ENCODE measurements around the gene WDFY3.

Gene WDFY3

DNA sequence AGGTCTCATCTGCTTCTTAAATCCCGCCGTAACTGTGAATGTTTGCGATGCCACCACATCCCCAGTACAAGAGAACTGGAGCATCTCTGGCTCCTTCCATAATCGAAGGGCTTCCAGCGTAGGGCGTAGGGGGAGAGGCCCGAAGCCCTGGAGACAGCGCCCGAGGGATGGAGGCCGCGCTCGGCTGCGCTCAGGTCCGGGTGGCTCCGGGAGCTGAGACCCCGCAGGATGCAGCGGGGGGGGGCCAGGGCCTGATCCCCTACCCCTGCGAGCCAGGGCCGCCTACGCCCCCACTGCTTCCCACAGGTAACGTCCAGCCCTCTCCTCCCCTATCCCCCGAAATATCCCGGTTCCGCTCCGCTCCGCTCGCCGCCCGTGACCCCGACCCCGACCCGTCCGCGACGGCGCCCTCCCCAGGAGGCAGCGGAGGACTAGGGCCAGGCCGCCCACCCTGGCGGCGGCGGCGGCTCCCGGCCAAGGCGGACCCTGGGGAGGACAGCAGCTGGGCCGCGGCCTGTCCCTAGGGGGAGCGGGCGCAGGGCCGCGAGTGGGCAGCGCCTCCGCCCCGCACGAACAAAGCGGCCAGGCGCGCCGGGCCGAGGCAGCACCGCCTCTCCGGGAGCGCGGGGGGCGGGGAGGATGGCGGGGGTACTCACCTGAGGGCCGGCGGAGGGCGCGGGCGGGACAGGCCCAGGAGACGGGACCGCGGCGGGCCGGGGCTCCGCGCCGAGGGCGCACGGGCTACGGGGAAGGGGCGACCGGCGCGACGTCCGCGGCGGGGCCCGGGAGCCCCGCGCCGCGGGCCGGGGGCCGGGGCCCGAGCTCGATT is 723 bp downstream of the WDFY3 start:
- H3K27ac ChIP-seq, result peak overlapping the region; percentile 94
- DNase-seq (ENCODE audit: low spot score), result peak; percentile 46
- POLR2A ChIA-PET (ENCODE audit: low non-redundant PET), result interaction anchor here (0.6 to 1.0 kb wide), 2 partner anchors 14 to 224 kb away, joined by 3 read pairs; no protein-coding TSS in a partner anchor
- TF ChIP-seq, protein P1, sequence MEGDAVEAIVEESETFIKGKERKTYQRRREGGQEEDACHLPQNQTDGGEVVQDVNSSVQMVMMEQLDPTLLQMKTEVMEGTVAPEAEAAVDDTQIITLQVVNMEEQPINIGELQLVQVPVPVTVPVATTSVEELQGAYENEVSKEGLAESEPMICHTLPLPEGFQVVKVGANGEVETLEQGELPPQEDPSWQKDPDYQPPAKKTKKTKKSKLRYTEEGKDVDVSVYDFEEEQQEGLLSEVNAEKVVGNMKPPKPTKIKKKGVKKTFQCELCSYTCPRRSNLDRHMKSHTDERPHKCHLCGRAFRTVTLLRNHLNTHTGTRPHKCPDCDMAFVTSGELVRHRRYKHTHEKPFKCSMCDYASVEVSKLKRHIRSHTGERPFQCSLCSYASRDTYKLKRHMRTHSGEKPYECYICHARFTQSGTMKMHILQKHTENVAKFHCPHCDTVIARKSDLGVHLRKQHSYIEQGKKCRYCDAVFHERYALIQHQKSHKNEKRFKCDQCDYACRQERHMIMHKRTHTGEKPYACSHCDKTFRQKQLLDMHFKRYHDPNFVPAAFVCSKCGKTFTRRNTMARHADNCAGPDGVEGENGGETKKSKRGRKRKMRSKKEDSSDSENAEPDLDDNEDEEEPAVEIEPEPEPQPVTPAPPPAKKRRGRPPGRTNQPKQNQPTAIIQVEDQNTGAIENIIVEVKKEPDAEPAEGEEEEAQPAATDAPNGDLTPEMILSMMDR (conservative IDR thresholded peaks at IDR 0.05; ENCODE audit: low read depth), result 0 out of 2 replicates have a peak, but pooled peaks have one; percentile 17
- CTCF ChIA-PET, result interaction anchor here (0.9 to 1.4 kb wide), 4 partner anchors 10 to 227 kb away, joined by 3 to 7 read pairs (median 6); no protein-coding TSS in a partner anchor

DNA sequence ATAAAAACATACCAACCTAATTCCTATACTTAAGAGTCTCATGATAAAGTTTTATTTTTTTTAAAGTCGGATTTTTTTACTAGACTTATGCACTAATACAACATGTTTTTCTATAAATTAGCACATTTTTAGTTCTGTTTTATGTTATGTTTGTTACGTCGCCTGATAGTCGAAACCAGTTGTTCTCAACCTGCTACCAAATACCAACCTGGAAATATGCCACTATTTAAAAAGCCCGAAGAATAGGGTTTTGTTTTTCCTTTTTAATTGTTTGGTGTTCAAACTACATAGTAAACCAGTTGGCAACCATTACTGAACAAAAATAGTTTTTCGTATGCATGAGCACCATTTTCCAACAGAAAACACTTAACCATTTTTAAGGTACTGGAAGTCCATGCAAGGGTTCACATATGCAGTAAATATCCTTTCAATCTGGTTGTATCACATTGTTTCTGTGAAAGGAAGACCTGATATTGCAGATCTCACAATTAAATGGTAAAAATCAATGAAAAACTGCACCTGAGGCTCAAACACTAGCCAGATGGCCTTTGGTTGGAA is 1.4 kb downstream of the WDFY3 start:
- ChIA-PET CTCF (no interaction called here), POLR2A (ENCODE audit: low non-redundant PET) (no interaction called here)
- peak overlapping the region; percentile 94 for H3K27ac ChIP-seq

DNA sequence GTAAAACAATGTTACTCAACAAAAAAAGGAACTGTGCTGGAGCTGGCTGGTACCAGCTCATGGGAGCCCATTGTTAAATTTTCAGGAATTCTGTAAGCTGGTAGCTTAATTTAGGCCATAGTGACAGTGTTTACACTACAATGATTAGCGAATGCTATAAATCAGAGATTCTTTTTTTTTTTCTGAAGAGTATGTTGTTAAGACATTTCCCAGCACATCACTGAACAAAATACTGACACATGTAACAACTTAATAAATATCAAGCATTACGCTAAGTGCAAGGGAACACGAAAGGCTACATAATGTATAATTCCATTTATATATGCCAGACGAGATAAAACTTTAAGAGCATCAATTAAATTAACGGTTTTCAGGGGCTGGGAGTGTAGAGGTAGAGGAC is 4.4 kb downstream of the WDFY3 start:
- ChIA-PET CTCF (no interaction called here), POLR2A (ENCODE audit: low non-redundant PET) (no interaction called here)
- TF ChIP-seq, protein P1 (conservative IDR thresholded peaks at IDR 0.05; ENCODE audit: low read depth), result no peak
- H3K27ac ChIP-seq, result no peak overlapping the region
- no peak for DNase-seq (ENCODE audit: low spot score)

More for the DNA sequence above, 1.4 kb downstream of the WDFY3 start:
- TF ChIP-seq, protein P1 (conservative IDR thresholded peaks at IDR 0.05; ENCODE audit: low read depth), result no peak
- no peak for DNase-seq (ENCODE audit: low spot score)

DNA sequence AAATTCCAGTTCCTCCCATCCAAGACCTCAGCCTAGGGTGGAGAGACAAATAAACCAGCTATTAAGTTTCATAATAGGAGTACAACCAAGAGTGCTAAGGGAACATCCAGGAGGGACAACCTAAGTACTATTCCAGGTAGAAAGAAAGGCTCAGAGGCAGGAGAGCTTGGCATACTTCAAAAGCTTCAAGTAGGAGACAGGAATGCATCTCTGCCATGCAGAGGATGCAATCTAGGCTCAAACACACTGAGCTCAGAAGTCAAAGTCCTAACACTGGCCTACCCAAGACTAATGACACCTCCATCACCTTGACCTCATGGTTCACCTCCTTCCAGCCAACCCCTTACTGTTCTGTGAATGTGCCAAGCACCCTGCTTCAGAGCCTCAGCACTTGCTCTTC is 8.1 kb downstream of the WDFY3 start:
- CTCF ChIA-PET, result interaction anchor here (0.6 to 1.1 kb wide), 3 partner anchors 12 to 1596 kb away, joined by 3 to 6 read pairs (median 4); no protein-coding TSS in a partner anchor
- POLR2A ChIA-PET (ENCODE audit: low non-redundant PET), result no interaction called here
- H3K27ac ChIP-seq, result no peak overlapping the region
- DNase-seq (ENCODE audit: low spot score), result no peak
- TF ChIP-seq, protein P1 (conservative IDR thresholded peaks at IDR 0.05; ENCODE audit: low read depth), result no peak

DNA sequence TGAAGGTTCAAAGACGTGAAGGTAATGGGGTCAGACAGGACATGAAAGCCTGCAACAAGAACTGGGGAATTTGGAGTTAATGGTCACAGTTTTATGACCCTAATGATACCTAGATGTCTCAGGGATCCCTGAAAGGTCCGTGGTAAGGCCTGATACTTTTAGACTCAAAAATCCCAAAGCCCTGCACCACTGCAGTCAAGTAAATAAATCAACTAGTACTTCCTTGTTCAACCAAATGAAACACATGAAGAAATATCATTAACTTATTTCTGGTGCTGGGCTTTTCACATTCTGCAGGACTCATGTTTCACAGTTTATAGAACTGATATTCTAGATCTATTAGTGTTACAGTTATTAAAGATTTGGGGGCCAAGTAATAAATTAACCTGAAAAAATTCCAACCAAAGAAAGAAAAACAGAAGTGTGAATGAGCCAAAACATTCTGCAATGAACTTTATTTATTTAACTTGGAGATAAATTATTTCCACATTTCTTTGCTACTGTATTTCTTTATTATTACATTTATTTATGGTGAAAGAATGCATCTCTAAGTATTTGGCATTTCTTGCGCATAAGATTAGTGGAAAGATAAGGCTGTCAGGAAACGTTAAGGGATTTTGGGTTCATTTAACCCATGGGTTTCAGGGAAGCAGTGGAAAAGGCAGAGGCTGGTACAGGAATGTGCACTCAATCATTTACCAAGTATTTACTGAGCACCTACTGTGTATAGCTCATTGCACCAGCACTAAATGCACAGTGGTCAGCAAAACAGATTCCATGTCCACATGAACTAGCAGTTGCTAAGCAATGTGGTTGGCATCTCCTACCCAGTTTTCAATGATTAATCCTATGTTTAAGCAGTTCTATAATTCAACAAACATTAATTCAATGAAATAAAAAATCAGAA is 8.7 kb downstream of the WDFY3 start:
- CTCF ChIA-PET, result interaction anchor here (0.6 kb wide), 1 partner anchor 1595 kb away, joined by 3 read pairs; no protein-coding TSS in a partner anchor
- POLR2A ChIA-PET (ENCODE audit: low non-redundant PET), result no interaction called here

More for the DNA sequence above, 8.7 kb downstream of the WDFY3 start:
- TF ChIP-seq, protein P1 (conservative IDR thresholded peaks at IDR 0.05; ENCODE audit: low read depth), result no peak
- no peak for DNase-seq (ENCODE audit: low spot score)
- H3K27ac ChIP-seq, result no peak overlapping the region

Measured in RWPE1 (cell line).